Uterus (tissue), 4 donors: ENCODE results near the gene FHIP1B. TPM values are rescaled to one million over a fixed set of nuclear protein-coding genes. Genes with fewer than 3 reads are reported as not detected.

ENCODE experiments used
- DNase-seq, 2 donors: peaks; one replicate each; pipeline ENCODE4 v3.0.0-alpha.2; 2019 to 2020
- H3K27ac ChIP-seq, 2 donors: fragments of 200-600 bp; sonication (generic); 1 replicate in 1 of 2; 2 replicates in 1 of 2; pipeline ENCODE4 v1.5.1; 2016 to 2018
- H3K27me3 ChIP-seq, 2 donors: fragments of 200-600 bp; sonication (generic); one replicate each; pipeline ENCODE4 v1.5.1; 2018 to 2019; ENCODE audit warnings: control low read depth in 1 of 2
- H3K36me3 ChIP-seq, 2 donors: fragments of 200-600 bp; sonication (generic); one replicate each; pipeline ENCODE4 v1.5.1; 2019; ENCODE audit warnings: control low read depth in 1 of 2
- H3K4me1 ChIP-seq, 2 donors: fragments of 200-600 bp; sonication (generic); one replicate each; pipeline ENCODE4 v1.5.1; 2018 to 2019; ENCODE audit warnings: control low read depth in 1 of 2
- H3K4me3 ChIP-seq, 2 donors: fragments of 200-600 bp; sonication (generic); 1 replicate in 1 of 2; 2 replicates in 1 of 2; pipeline ENCODE4 v1.5.1; 2018 to 2019; ENCODE audit warnings: mild to moderate bottlenecking in 1 of 2
- H3K9me3 ChIP-seq, 2 donors: fragments of 200-600 bp; sonication (generic); one replicate each; pipeline ENCODE4 v1.5.1; 2019; ENCODE audit warnings: control low read depth in 1 of 2
- POLR2A ChIP-seq, 2 donors: fragments of 450-650 bp; IDR thresholded peaks; one replicate each; pipeline ENCODE4 v1.6.1; 2016; ENCODE audit warnings: antibody characterized with exemption in 2 of 2, mild to moderate bottlenecking in 1 of 2, moderate library complexity in 1 of 2
- intact Hi-C: fragments of 100-400 bp; cut with DNase I; formaldehyde crosslinking; loops from one replicate; pipeline ENCODE4 v1.15.1; 2023; ENCODE audit warnings: low total_unique reads
- total RNA-seq, 4 donors: library from RNA; depleted of rRNA in 3 of 4; stranded (reverse); fragments of >200 nt in 3 of 4; gene quantifications; one replicate each; pipeline versions ENCODE4 v1.1.0 to v1.2.4, GENCODE V29; 2014 to 2023
- TF ChIP-seq, protein P1 (sequence below), 4 experiments: fragments of 200-600 bp in 2 of 4; fragments of 450-650 bp in 2 of 4; sonication (generic) in 2 of 4; IDR thresholded peaks; one replicate each; pipeline ENCODE4 v1.5.1; 2016 to 2019; ENCODE audit warnings: antibody characterized with exemption in 4 of 4, mild to moderate bottlenecking in 2 of 4, moderate library complexity in 1 of 4
- donor health status: DM: yes; HTN: yes; CAD: no.

Gene FHIP1B
- total RNA-seq, 4 donors from 2014 or later, result 15.4 to 39.8 (median 30.7) TPM

DNA sequence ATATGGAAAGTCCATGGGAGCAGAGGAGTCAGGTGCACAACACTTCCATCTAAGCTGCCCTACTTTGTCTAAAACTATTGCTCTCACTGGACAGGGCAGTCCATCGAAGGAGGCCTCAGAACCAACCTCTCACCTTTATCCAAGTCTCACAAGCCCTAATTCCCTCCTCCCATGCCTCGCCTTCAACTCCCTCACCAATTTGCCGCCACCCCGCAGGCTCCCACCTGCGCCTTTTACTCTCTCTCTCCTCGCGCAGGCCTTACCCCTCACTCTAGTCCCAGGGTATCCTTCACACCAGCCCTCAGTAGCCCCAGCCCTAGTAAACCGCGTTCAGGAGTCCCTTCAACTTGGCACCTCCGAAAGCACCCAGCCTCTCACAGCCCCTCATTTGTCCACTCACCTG lies 451 bp downstream of the FHIP1B start:
- no peaks in the 10 kb centered on the region for H3K27me3 ChIP-seq
- peak overlapping the region; percentile 65 to 72 for H3K4me3 ChIP-seq
- H3K27ac ChIP-seq, result peak overlapping the region; percentile 69 to 87
- no peaks in the 10 kb centered on the region for H3K36me3 ChIP-seq
- no peaks in the 10 kb centered on the region for H3K9me3 ChIP-seq
- TF ChIP-seq, protein P1, sequence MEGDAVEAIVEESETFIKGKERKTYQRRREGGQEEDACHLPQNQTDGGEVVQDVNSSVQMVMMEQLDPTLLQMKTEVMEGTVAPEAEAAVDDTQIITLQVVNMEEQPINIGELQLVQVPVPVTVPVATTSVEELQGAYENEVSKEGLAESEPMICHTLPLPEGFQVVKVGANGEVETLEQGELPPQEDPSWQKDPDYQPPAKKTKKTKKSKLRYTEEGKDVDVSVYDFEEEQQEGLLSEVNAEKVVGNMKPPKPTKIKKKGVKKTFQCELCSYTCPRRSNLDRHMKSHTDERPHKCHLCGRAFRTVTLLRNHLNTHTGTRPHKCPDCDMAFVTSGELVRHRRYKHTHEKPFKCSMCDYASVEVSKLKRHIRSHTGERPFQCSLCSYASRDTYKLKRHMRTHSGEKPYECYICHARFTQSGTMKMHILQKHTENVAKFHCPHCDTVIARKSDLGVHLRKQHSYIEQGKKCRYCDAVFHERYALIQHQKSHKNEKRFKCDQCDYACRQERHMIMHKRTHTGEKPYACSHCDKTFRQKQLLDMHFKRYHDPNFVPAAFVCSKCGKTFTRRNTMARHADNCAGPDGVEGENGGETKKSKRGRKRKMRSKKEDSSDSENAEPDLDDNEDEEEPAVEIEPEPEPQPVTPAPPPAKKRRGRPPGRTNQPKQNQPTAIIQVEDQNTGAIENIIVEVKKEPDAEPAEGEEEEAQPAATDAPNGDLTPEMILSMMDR (IDR thresholded peaks at IDR 0.05), result no peak
- no peak for TF ChIP-seq POLR2A (IDR thresholded peaks at IDR 0.05)
- peaks cover 0 to 3% of the 10 kb centered on the region in 2 donors for H3K4me1 ChIP-seq
- DNase-seq, result no peak
- intact Hi-C loops, result no loop called here

DNA sequence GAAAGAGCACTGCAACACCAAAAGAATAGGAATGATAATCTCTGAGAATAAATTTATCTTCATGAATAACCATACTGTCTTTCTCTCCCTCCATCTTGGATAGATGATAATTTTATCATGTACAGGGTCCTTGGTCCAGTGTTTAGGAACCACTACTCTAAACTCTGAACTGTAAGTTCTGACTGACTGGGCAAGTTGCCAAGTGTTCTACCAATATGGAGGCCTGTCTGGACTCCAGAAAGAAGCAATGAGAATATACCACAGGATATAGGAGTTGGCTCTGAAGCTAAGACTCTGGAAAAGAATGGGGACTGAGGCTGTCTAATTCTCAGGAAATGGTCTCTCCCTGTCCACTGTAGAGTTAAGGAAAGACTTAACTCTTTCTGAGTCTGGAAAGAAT lies 1.5 kb downstream of the FHIP1B start:
- peaks cover 0 to 3% of the 10 kb centered on the region in 2 donors for H3K4me1 ChIP-seq
- H3K4me3 ChIP-seq, result no peak overlapping the region
- DNase-seq, result no peak
- H3K36me3 ChIP-seq, result no peaks in the 10 kb centered on the region
- intact Hi-C loops, result no loop called here
- no peak overlapping the region for H3K27ac ChIP-seq
- no peaks in the 10 kb centered on the region for H3K27me3 ChIP-seq
- H3K9me3 ChIP-seq, result no peaks in the 10 kb centered on the region
- TF ChIP-seq POLR2A (IDR thresholded peaks at IDR 0.05), result no peak
- TF ChIP-seq, protein P1 (IDR thresholded peaks at IDR 0.05), result no peak

DNA sequence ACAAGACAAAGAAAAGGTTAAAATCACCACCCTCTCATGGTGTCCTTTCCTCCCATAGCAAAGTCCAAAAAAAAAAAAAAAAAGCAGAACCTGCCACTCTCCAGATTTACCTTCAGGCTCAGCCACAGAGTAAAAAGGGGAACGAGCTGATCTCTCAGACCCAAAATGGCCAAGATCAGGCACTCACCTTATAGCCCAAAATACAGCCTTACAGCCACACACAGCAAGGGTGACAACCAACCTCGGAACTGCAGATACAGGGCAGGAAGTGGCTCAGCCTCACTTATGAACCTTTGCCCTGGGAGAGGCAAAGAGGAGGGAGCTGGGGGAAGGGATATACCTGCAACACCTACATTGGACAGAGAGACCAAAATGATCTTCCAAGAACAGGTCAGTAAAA lies 4.5 kb downstream of the FHIP1B start:
- Histone ChIP-seq H3K4me3 (no peak overlapping the region), H3K36me3 (no peaks in the 10 kb centered on the region), H3K4me1 (peaks cover 0 to 3% of the 10 kb centered on the region in 2 donors), H3K27ac (no peak overlapping the region), H3K27me3 (no peaks in the 10 kb centered on the region), H3K9me3 (no peaks in the 10 kb centered on the region)
- DNase-seq, result no peak
- TF ChIP-seq POLR2A (IDR thresholded peaks at IDR 0.05), result no peak
- TF ChIP-seq, protein P1 (IDR thresholded peaks at IDR 0.05), result no peak
- intact Hi-C loops, result no loop called here

DNA sequence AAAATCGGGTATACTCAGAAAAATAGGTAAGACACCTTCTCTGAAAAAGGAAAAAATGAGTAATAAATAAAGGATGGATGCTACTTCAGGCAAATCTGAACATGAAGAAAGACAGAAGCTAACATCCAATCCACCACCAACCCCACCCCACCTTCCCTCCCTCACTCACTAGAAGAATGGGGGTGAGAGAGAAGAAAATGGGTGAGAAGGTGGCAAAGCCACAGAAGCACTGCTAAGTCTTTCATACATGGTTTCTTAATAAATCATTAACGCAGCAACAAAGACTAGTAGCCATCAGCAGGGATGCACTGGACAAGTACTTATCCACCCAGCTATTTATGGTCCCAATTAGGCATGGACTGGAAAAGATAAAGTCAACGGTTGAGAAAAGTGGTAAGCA lies 5.9 kb downstream of the FHIP1B start:
- Histone ChIP-seq H3K9me3 (no peaks in the 10 kb centered on the region), H3K4me1 (peaks cover 0 to 1% of the 10 kb centered on the region in 2 donors), H3K27me3 (no peaks in the 10 kb centered on the region), H3K27ac (no peak overlapping the region), H3K4me3 (no peak overlapping the region), H3K36me3 (no peaks in the 10 kb centered on the region)
- DNase-seq, result no peak
- intact Hi-C loops, result no loop called here
- TF ChIP-seq, protein P1 (IDR thresholded peaks at IDR 0.05), result no peak
- TF ChIP-seq POLR2A (IDR thresholded peaks at IDR 0.05), result no peak

DNA sequence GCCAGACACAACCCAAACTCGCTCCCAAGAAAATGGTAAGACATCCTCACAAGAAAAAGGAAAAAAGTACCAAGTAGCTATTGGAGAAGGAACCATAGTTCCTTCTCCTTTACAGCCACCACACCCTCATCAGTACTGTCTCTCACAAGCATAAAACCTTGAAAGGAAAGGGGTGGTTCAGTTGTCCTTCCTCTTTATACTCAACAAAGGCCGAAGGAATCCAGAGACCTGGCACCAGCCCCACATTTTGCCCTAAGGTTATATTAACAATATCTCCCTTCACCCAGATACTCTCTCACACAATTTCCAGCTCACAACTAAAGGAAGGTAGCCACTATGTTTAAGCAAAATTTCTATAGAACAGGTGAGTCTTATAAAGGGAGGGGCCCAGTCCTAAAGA lies 8.5 kb downstream of the FHIP1B start:
- no peaks in the 10 kb centered on the region for H3K36me3 ChIP-seq
- TF ChIP-seq POLR2A (IDR thresholded peaks at IDR 0.05), result no peak
- TF ChIP-seq, protein P1 (IDR thresholded peaks at IDR 0.05), result no peak
- H3K4me1 ChIP-seq, result no peaks in the 10 kb centered on the region
- peak overlapping the region in 1 of 2 donors; percentile 46 for H3K27ac ChIP-seq
- no peak overlapping the region for H3K4me3 ChIP-seq
- no peak for DNase-seq
- intact Hi-C loops, result no loop called here
- no peaks in the 10 kb centered on the region for H3K27me3 ChIP-seq
- H3K9me3 ChIP-seq, result no peaks in the 10 kb centered on the region
